ENCODE data around the gene SMIM38.

SMIM38 gene

GRCh38 chr11:69152733-69153421, 2.9 kb upstream of the SMIM38 start:
- Mint-ChIP-seq H3K36me3 (ENCODE audit: insufficient read depth) (no peaks in the 10 kb centered on the region), H3K4me3 (no peak overlapping the region), H3K27ac (no peak overlapping the region), H3K9me3 (peaks cover 0 to 6% of the 10 kb centered on the region in 2 donors), H3K4me1 (ENCODE audit: low read depth in 2 of 2) (no peaks in the 10 kb centered on the region), H3K27me3 (peaks cover 29 to 60% of the 10 kb centered on the region in 2 donors)
- no peak for DNase-seq
- ATAC-seq (replicated peaks): no peak

GRCh38 chr11:69153661-69154060, 2.1 kb upstream of the SMIM38 start:
- no peaks in the 10 kb centered on the region for H3K4me1 Mint-ChIP-seq (ENCODE audit: low read depth in 2 of 2)
- DNase-seq (no peak), ATAC-seq (replicated peaks) (no peak)
- peaks cover 25 to 60% of the 10 kb centered on the region in 2 donors for H3K27me3 Mint-ChIP-seq
- no peaks in the 10 kb centered on the region for H3K36me3 Mint-ChIP-seq (ENCODE audit: insufficient read depth)
- no peak overlapping the region for H3K27ac Mint-ChIP-seq
- peaks cover 0 to 3% of the 10 kb centered on the region in 2 donors for H3K9me3 Mint-ChIP-seq
- no peak overlapping the region for H3K4me3 Mint-ChIP-seq

- no peak for DNase-seq
- Mint-ChIP-seq H3K36me3 (ENCODE audit: insufficient read depth) (no peaks in the 10 kb centered on the region), H3K27me3 (peaks cover 19 to 60% of the 10 kb centered on the region in 2 donors), H3K27ac (no peak overlapping the region), H3K4me1 (ENCODE audit: low read depth in 2 of 2) (no peaks in the 10 kb centered on the region), H3K4me3 (no peak overlapping the region), H3K9me3 (no peaks in the 10 kb centered on the region)
- ATAC-seq (replicated peaks): no peak
Measured at GRCh38 chr11:69154211-69154913, 1.4 kb upstream of the SMIM38 start.

- ATAC-seq (replicated peaks): no peak
- Mint-ChIP-seq H3K36me3 (ENCODE audit: insufficient read depth) (no peaks in the 10 kb centered on the region), H3K27me3 (peaks cover 18 to 65% of the 10 kb centered on the region in 2 donors), H3K9me3 (no peaks in the 10 kb centered on the region), H3K27ac (no peak overlapping the region), H3K4me1 (ENCODE audit: low read depth in 2 of 2) (no peaks in the 10 kb centered on the region), H3K4me3 (no peak overlapping the region)
- DNase-seq: no peak
Measured at GRCh38 chr11:69154938-69155301, 815 bp upstream of the SMIM38 start.

- no peak for ATAC-seq (replicated peaks)
Measured at GRCh38 chr11:69156235-69156639, 502 bp downstream of the SMIM38 start.

GRCh38 chr11:69156673-69157155, 979 bp downstream of the SMIM38 start:
- Mint-ChIP-seq H3K9me3 (no peaks in the 10 kb centered on the region), H3K4me3 (no peak overlapping the region), H3K36me3 (ENCODE audit: insufficient read depth) (no peaks in the 10 kb centered on the region), H3K4me1 (ENCODE audit: low read depth in 2 of 2) (no peaks in the 10 kb centered on the region), H3K27me3 (peaks cover 14 to 54% of the 10 kb centered on the region in 2 donors), H3K27ac (no peak overlapping the region)
- no peak for ATAC-seq (replicated peaks)
- no peak for DNase-seq

More at GRCh38 chr11:69156235-69156639, 502 bp downstream of the SMIM38 start:
- no peaks in the 10 kb centered on the region for H3K4me1 Mint-ChIP-seq (ENCODE audit: low read depth in 2 of 2)
- peaks cover 14 to 54% of the 10 kb centered on the region in 2 donors for H3K27me3 Mint-ChIP-seq
- H3K9me3 Mint-ChIP-seq: no peaks in the 10 kb centered on the region
- H3K27ac Mint-ChIP-seq: no peak overlapping the region
- H3K4me3 Mint-ChIP-seq: no peak overlapping the region
- H3K36me3 Mint-ChIP-seq (ENCODE audit: insufficient read depth): no peaks in the 10 kb centered on the region
- no peak for DNase-seq

- Mint-ChIP-seq H3K27ac (no peak overlapping the region), H3K9me3 (no peaks in the 10 kb centered on the region), H3K4me1 (ENCODE audit: low read depth in 2 of 2) (no peaks in the 10 kb centered on the region), H3K4me3 (no peak overlapping the region), H3K27me3 (peaks cover 14 to 49% of the 10 kb centered on the region in 2 donors), H3K36me3 (ENCODE audit: insufficient read depth) (no peaks in the 10 kb centered on the region)
- DNase-seq: no peak
- ATAC-seq (replicated peaks): no peak
Measured at GRCh38 chr11:69157156-69157821, 1.6 kb downstream of the SMIM38 start.

- Mint-ChIP-seq H3K4me3 (no peak overlapping the region), H3K4me1 (ENCODE audit: low read depth in 2 of 2) (no peaks in the 10 kb centered on the region), H3K36me3 (ENCODE audit: insufficient read depth) (no peaks in the 10 kb centered on the region), H3K9me3 (no peaks in the 10 kb centered on the region), H3K27ac (no peak overlapping the region), H3K27me3 (peaks cover 17 to 47% of the 10 kb centered on the region in 2 donors)
- DNase-seq (no peak), ATAC-seq (replicated peaks) (no peak)
Measured at GRCh38 chr11:69157822-69158231, 2.1 kb downstream of the SMIM38 start.

GRCh38 chr11:69158301-69159149, 2.8 kb downstream of the SMIM38 start:
- no peak overlapping the region for H3K27ac Mint-ChIP-seq
- peaks cover 0 to under 1% of the 10 kb centered on the region in 2 donors for H3K9me3 Mint-ChIP-seq
- H3K4me3 Mint-ChIP-seq: no peak overlapping the region
- H3K4me1 Mint-ChIP-seq (ENCODE audit: low read depth in 2 of 2): no peaks in the 10 kb centered on the region
- no peaks in the 10 kb centered on the region for H3K36me3 Mint-ChIP-seq (ENCODE audit: insufficient read depth)
- DNase-seq: no peak
- no peak for ATAC-seq (replicated peaks)
- H3K27me3 Mint-ChIP-seq: peaks cover 21 to 41% of the 10 kb centered on the region in 2 donors

- peaks cover 3 to 7% of the 10 kb centered on the region in 2 donors for H3K9me3 Mint-ChIP-seq
- no peaks in the 10 kb centered on the region for H3K4me1 Mint-ChIP-seq (ENCODE audit: low read depth in 2 of 2)
- no peak for ATAC-seq (replicated peaks)
- H3K27ac Mint-ChIP-seq: no peak overlapping the region
- peaks cover 21 to 40% of the 10 kb centered on the region in 2 donors for H3K27me3 Mint-ChIP-seq
- no peak overlapping the region for H3K4me3 Mint-ChIP-seq
- DNase-seq: no peak
- no peaks in the 10 kb centered on the region for H3K36me3 Mint-ChIP-seq (ENCODE audit: insufficient read depth)
Measured at GRCh38 chr11:69159150-69159852, 3.6 kb downstream of the SMIM38 start.

- ATAC-seq (replicated peaks) (no peak), DNase-seq (no peak)
- H3K4me1 Mint-ChIP-seq (ENCODE audit: low read depth in 2 of 2): no peaks in the 10 kb centered on the region
- peaks cover 3 to 7% of the 10 kb centered on the region in 2 donors for H3K9me3 Mint-ChIP-seq
- no peaks in the 10 kb centered on the region for H3K36me3 Mint-ChIP-seq (ENCODE audit: insufficient read depth)
- H3K27ac Mint-ChIP-seq: no peak overlapping the region
- H3K4me3 Mint-ChIP-seq: no peak overlapping the region
- H3K27me3 Mint-ChIP-seq: peaks cover 25 to 42% of the 10 kb centered on the region in 2 donors
Measured at GRCh38 chr11:69160296-69161116, 4.8 kb downstream of the SMIM38 start.

GRCh38 chr11:69161117-69161407, 5.3 kb downstream of the SMIM38 start:
- H3K27ac Mint-ChIP-seq: no peak overlapping the region
- DNase-seq (no peak), ATAC-seq (replicated peaks) (no peak)
- no peak overlapping the region for H3K4me3 Mint-ChIP-seq
- H3K36me3 Mint-ChIP-seq (ENCODE audit: insufficient read depth): no peaks in the 10 kb centered on the region
- H3K27me3 Mint-ChIP-seq: peaks cover 22 to 42% of the 10 kb centered on the region in 2 donors
- H3K4me1 Mint-ChIP-seq (ENCODE audit: low read depth in 2 of 2): no peaks in the 10 kb centered on the region
- H3K9me3 Mint-ChIP-seq: peaks cover 3 to 7% of the 10 kb centered on the region in 2 donors

Measured in effector memory CD8-positive, alpha-beta T cell (primary cell).